K562 (cell line): Measurements from ENCODE around the gene DYNLT5. TPM values are rescaled to one million over a fixed set of nuclear protein-coding genes. Genes with fewer than 3 reads are reported as not detected.
A peak's percentile ranks its signal among the peaks of the same experiment; 100 is the strongest.

Source experiments
- ATAC-seq: fragments of 200-7000 bp; cut with Tn5 transposase; 3 replicates; pipeline ENCODE4 v1.9.1; 2020; ENCODE audit warnings: moderate library complexity
- BruUV-seq: library from RNA; stranded (reverse); fragments of 400-500 nt; replicated peaks from 2 replicates; lab custom pipeline; 2021; lab: Mats Ljungman, UMichigan
- CTCF ChIA-PET: fragments of 300-600 bp; formaldehyde crosslinking; extraction: SDS; loops from one replicate; lab custom pipeline; 2021; ENCODE audit warnings: low intra/inter-chr PET ratio; lab: Yijun Ruan, JAX
- POLR2A ChIA-PET: fragments of 300-600, 350-650 bp; sonication (Branson Sonifier 250); formaldehyde crosslinking; extraction: SDS; loops from one replicate; lab custom pipeline; 2021; ENCODE audit warnings: antibody characterized with exemption, inconsistent platforms; lab: Yijun Ruan, JAX
- DNase-seq, 4 experiments: peaks; one replicate each; pipeline versions ENCODE4 v3.0.0 to v3.0.0-alpha.2; 2011 to 2018; ENCODE audit warnings: low spot score in 3 of 4, mixed read lengths in 3 of 4; ENCODE audit errors: extremely low read depth in 1 of 4
- FAIRE-seq: peaks from 2 replicates; lab custom pipeline; 2011; peaks lifted over from hg19 to GRCh38; lab: Jason Lieb, UNC
- H2AFZ ChIP-seq: 2 replicates; pipeline ENCODE4 v1.6.0; 2011; ENCODE audit warnings: low read depth, low read length, control low read depth, inconsistent platforms
- H3K27ac ChIP-seq: fragments of 200-600 bp; 3 replicates; pipeline ENCODE4 v1.8.0; 2011; ENCODE audit warnings: low read depth, mild to moderate bottlenecking, control low read depth, inconsistent platforms, low read length, moderate library complexity, mixed read lengths; ENCODE audit errors: extremely low read depth
- H3K27me3 ChIP-seq, 2 experiments: fragments of 300-600 bp in 1 of 2; 2 replicates in 1 of 2; 3 replicates in 1 of 2; pipeline versions ENCODE4 v1.6.0 to v1.8.0; 2011; ENCODE audit warnings: inconsistent platforms in 2 of 2, low read length in 2 of 2, mild to moderate bottlenecking in 1 of 2, mixed read lengths in 1 of 2, moderate library complexity in 1 of 2; ENCODE audit not compliant: control insufficient read depth in 2 of 2, insufficient read depth in 2 of 2
- H3K36me3 ChIP-seq: fragments of 300-600 bp; 3 replicates; pipeline ENCODE4 v1.8.0; 2011; ENCODE audit warnings: mild to moderate bottlenecking, low read length, inconsistent platforms; ENCODE audit not compliant: control insufficient read depth, insufficient read depth
- H3K4me1 ChIP-seq, 2 experiments: fragments of 200-600 bp in 1 of 2; replicated peaks in 1 of 2; 2 replicates in 1 of 2; 3 replicates in 1 of 2; pipeline versions ENCODE4 v1.5.1 to v1.8.0; 2011; ENCODE audit warnings: inconsistent platforms in 2 of 2, low read length in 2 of 2, mild to moderate bottlenecking in 1 of 2, mixed read lengths in 1 of 2, moderate library complexity in 1 of 2; ENCODE audit not compliant: control insufficient read depth in 2 of 2, insufficient read depth in 2 of 2
- H3K4me2 ChIP-seq: 2 replicates; pipeline ENCODE4 v1.6.1; 2011; ENCODE audit warnings: low read length, control low read depth, inconsistent platforms, mixed read lengths; ENCODE audit not compliant: insufficient read depth
- H3K4me3 ChIP-seq: fragments of 200-600 bp; sonication (generic), shearing (Covaris generic); 2 replicates; pipeline ENCODE4 v1.5.1; 2016; ENCODE audit warnings: control low read depth, inconsistent platforms
- H3K79me2 ChIP-seq: fragments of 200-600 bp; 3 replicates; pipeline ENCODE4 v1.8.0; 2011; ENCODE audit warnings: low read length, inconsistent platforms; ENCODE audit not compliant: control insufficient read depth, insufficient read depth
- H3K9ac ChIP-seq, 2 experiments: 2 replicates each; pipeline versions ENCODE4 v1.6.0 to v1.6.1; 2011; ENCODE audit warnings: low read depth in 2 of 2, low read length in 2 of 2, control low read depth in 1 of 2, inconsistent platforms in 1 of 2, mild to moderate bottlenecking in 1 of 2, mixed read lengths in 1 of 2; ENCODE audit not compliant: insufficient read depth in 1 of 2
- H3K9me1 ChIP-seq: one replicate; pipeline ENCODE4 v1.6.0; 2011; ENCODE audit warnings: inconsistent platforms, mild to moderate bottlenecking, low read length, moderate library complexity; ENCODE audit not compliant: control insufficient read depth, insufficient read depth
- H3K9me3 ChIP-seq: replicated peaks from 2 replicates; pipeline ENCODE4 v1.5.1; 2011; ENCODE audit warnings: low read depth, low read length, inconsistent platforms; ENCODE audit not compliant: control insufficient read depth, insufficient read depth
- H4K20me1 ChIP-seq: replicated peaks from 2 replicates; pipeline ENCODE4 v1.6.1; 2011; ENCODE audit warnings: low read length, inconsistent platforms, mixed read lengths; ENCODE audit not compliant: control insufficient read depth, insufficient read depth
- RBBP5 ChIP-seq: fragments of 200-600 bp; sonication (generic); IDR thresholded peaks from 2 replicates; pipeline ENCODE4 v1.6.1; 2012; ENCODE audit warnings: borderline replicate concordance, mild to moderate bottlenecking, low read length, control low read depth, inconsistent platforms; ENCODE audit not compliant: insufficient read depth, poor library complexity, severe bottlenecking
- ZFX ChIP-seq: sonication (generic); formaldehyde crosslinking; IDR thresholded peaks from 2 replicates; pipeline ENCODE4 v1.8.0; 2022; ENCODE audit warnings: mild to moderate bottlenecking, missing genetic modification reagents, moderate library complexity
- ZNF395 ChIP-seq: fragments of 200-800 bp; sonication (Bioruptor generic); IDR thresholded peaks from 2 replicates; pipeline ENCODE4 v1.6.1; 2017; ENCODE audit warnings: missing genetic modification characterization, missing compliant biosample characterization
- WGBS: fragments of 100-300 bp; shearing (Covaris generic); methylation state at CpG from one replicate; pipeline ENCODE4 v1.1.6; 2016; ENCODE audit warnings: low coverage, mixed read lengths; ENCODE audit not compliant: insufficient coverage; ENCODE audit errors: missing lambda C conversion rate; 5-methylcytosine and 5-hydroxymethylcytosine counted together
- in situ Hi-C: fragments of 300-500 bp; cut with MboI; formaldehyde crosslinking; loops from 4 replicates; pipeline ENCODE4 v1.15.0; 2018; ENCODE audit warnings: inconsistent platforms, mixed read lengths
- intact Hi-C: fragments of 100-400 bp; cut with micrococcal nuclease; formaldehyde crosslinking; loops from 2 replicates; pipeline ENCODE4 v1.14.2; 2022
- polyA plus RNA-seq, 8 experiments: library from polyadenylated mRNA; depleted of rRNA in 4 of 8; stranded (reverse) in 5 of 8; unstranded in 3 of 8; fragments of >200 nt; fragmentation: Nextera tagmentation in 2 of 8; fragmentation: Illumina TruSeq in 1 of 8; extraction: Ambion mirVana in 2 of 8; extraction: Trizol in 1 of 8; gene quantifications; 2 replicates each; pipeline versions ENCODE4 v1.2.1 to v1.2.3, GENCODE V29; 2011 to 2014; ENCODE audit warnings: inconsistent platforms in 1 of 8, missing spikeins in 1 of 8
- total RNA-seq, 7 experiments: library from RNA; depleted of rRNA in 6 of 7; stranded (reverse); fragments of >200 nt in 6 of 7; fragmentation: Illumina TruSeq in 2 of 7; extraction: Trizol in 2 of 7; gene quantifications; 2 replicates each; pipeline versions ENCODE4 v1.2.1 to v1.2.3, GENCODE V29; 2011 to 2021; ENCODE audit warnings: low replicate concordance in 1 of 7

DYNLT5 gene
- total and polyA plus RNA-seq, 9 of the 15 experiments (the other 6 are each of a cell fraction or from before 2014, with no cell fraction given), result not detected

GRCh38 chr1:66757722-66758240 is 5.5 kb downstream of the DYNLT5 start:
- Histone ChIP-seq H3K27me3 (no peaks in the 10 kb centered on the region), H3K79me2 (no peaks in the 10 kb centered on the region), H3K4me2 (peak overlapping the region; percentile 53), H2AFZ (peak overlapping the region; percentile 70), H3K27ac (peak overlapping the region; percentile 77), H3K36me3 (no peaks in the 10 kb centered on the region), H3K9ac (peak overlapping the region in 1 of 2 experiments; percentile 47; a peak in 2 of 4 replicates), H3K9me1 (no peaks in the 10 kb centered on the region), H3K4me3 (no peak overlapping the region), H3K9me3 (0 out of 2 replicates have a peak, but pooled peaks cover 2% of the 10 kb centered on the region), H4K20me1 (no peaks in the 10 kb centered on the region), H3K4me1 (peaks cover 8 to 29% of the 10 kb centered on the region in 2 experiments; a peak in 4 of 5 replicates)
- 17% methylated on average over 6 of the region's 6 CpGs for WGBS
- in situ Hi-C loops, result no loop called here
- CTCF ChIA-PET, result interaction anchor here (1.3 kb wide), 1 partner anchor 239 kb away, joined by 3 read pairs; no protein-coding TSS in a partner anchor
- FAIRE-seq, result no peak
- intact Hi-C loops, result no loop called here
- ATAC-seq, result peak; percentile 54
- peak in 1 of 4 experiments; percentile 45 for DNase-seq
- TF ChIP-seq RBBP5 (peak; percentile 61), ZNF395 (CRISPR knock-in tag) (no peak), ZFX (CRISPR knock-in tag) (peak; percentile 41; the same call in 1 of the 2 replicates)
- BruUV-seq, result TSS peak; percentile 43
- POLR2A ChIA-PET, result interaction anchor here (0.6 to 1.8 kb wide), 5 partner anchors 8 to 404 kb away, joined by 3 to 13 read pairs (median 4); no protein-coding TSS in a partner anchor
